K562 (cell line): ENCODE data around the gene XPC. TPM values are rescaled to one million over a fixed set of nuclear protein-coding genes. Genes with fewer than 3 reads are reported as not detected.
A peak's percentile ranks its signal among the peaks of the same experiment; 100 is the strongest.

ENCODE experiments used
- ATF1 ChIP-seq, 2 experiments: fragments of 450-650 bp in 1 of 2; IDR thresholded peaks; 2 replicates each; pipeline ENCODE4 v1.6.1; 2016; ENCODE audit warnings: missing compliant biosample characterization in 1 of 2, missing genetic modification characterization in 1 of 2
- BDP1 ChIP-seq: IDR thresholded peaks from 3 replicates; pipeline ENCODE4 v1.6.1; 2011; ENCODE audit not compliant: insufficient read length, insufficient read depth
- ELF2 ChIP-seq: fragments of 250-450 bp; sonication (Bioruptor Pico); IDR thresholded peaks from 2 replicates; pipeline ENCODE4 v1.5.0; 2021; ENCODE audit warnings: mild to moderate bottlenecking
- FOXK2 ChIP-seq, 2 experiments: fragments of 450-650 bp; IDR thresholded peaks in 1 of 2; conservative IDR thresholded peaks in 1 of 2; 2 replicates each; pipeline ENCODE4 v1.6.1; 2016; ENCODE audit warnings: low read depth in 2 of 2, mild to moderate bottlenecking in 1 of 2
- KHSRP ChIP-seq: fragments of 450-650 bp; IDR thresholded peaks from 2 replicates; pipeline ENCODE4 v1.6.1; 2017
- MIER1 ChIP-seq: fragments of 450-650 bp; IDR thresholded peaks from 2 replicates; pipeline ENCODE4 v1.6.1; 2016; ENCODE audit warnings: antibody characterized with exemption, mild to moderate bottlenecking, low read depth
- NFRKB ChIP-seq: fragments of 450-650 bp; IDR thresholded peaks from 2 replicates; pipeline ENCODE4 v1.6.1; 2016; ENCODE audit warnings: low read depth
- PRMT5 ChIP-seq: sonication (generic); formaldehyde crosslinking; IDR thresholded peaks from 2 replicates; pipeline ENCODE4 v1.5.0; 2020; ENCODE audit warnings: missing genetic modification reagents
- SMARCC2 ChIP-seq: fragments of 450-650 bp; IDR thresholded peaks from 2 replicates; pipeline ENCODE4 v1.6.1; 2017; ENCODE audit warnings: antibody characterized with exemption, moderate library complexity, mild to moderate bottlenecking, low read depth
- SRF ChIP-seq, 2 experiments: fragments of 250-450, 450-650 bp in 1 of 2; sonication (Bioruptor Pico) in 1 of 2; sonication (generic) in 1 of 2; formaldehyde crosslinking; IDR thresholded peaks; 2 replicates each; pipeline versions ENCODE4 v1.5.0 to v1.5.1; 2020 to 2022; ENCODE audit warnings: mild to moderate bottlenecking in 1 of 2, missing genetic modification reagents in 1 of 2
- ZFP30 ChIP-seq: fragments of 250-450 bp; sonication (Bioruptor Pico); IDR thresholded peaks from 2 replicates; pipeline ENCODE4 v1.8.0; 2022; ENCODE audit warnings: moderate library complexity, mild to moderate bottlenecking, inconsistent platforms, borderline replicate concordance
- ZNF24 ChIP-seq: fragments of 450-650 bp; IDR thresholded peaks from 2 replicates; pipeline ENCODE4 v1.6.1; 2016
- ZNF830 ChIP-seq: fragments of 250-450 bp; sonication (Bioruptor Pico); IDR thresholded peaks from 2 replicates; pipeline ENCODE4 v1.5.0; 2021; ENCODE audit warnings: mild to moderate bottlenecking
- polyA plus RNA-seq, 8 experiments: library from polyadenylated mRNA; depleted of rRNA in 4 of 8; stranded (reverse) in 5 of 8; unstranded in 3 of 8; fragments of >200 nt; fragmentation: Nextera tagmentation in 2 of 8; fragmentation: Illumina TruSeq in 1 of 8; extraction: Ambion mirVana in 2 of 8; extraction: Trizol in 1 of 8; gene quantifications; 2 replicates each; pipeline versions ENCODE4 v1.2.1 to v1.2.3, GENCODE V29; 2011 to 2014; ENCODE audit warnings: inconsistent platforms in 1 of 8, missing spikeins in 1 of 8
- total RNA-seq, 7 experiments: library from RNA; depleted of rRNA in 6 of 7; stranded (reverse); fragments of >200 nt in 6 of 7; fragmentation: Illumina TruSeq in 2 of 7; extraction: Trizol in 2 of 7; gene quantifications; 2 replicates each; pipeline versions ENCODE4 v1.2.1 to v1.2.3, GENCODE V29; 2011 to 2021; ENCODE audit warnings: low replicate concordance in 1 of 7
- TF ChIP-seq, protein P1 (sequence below): sonication (generic); formaldehyde crosslinking; IDR thresholded peaks from 2 replicates; pipeline ENCODE4 v1.9.0; 2022; ENCODE audit warnings: mild to moderate bottlenecking, missing genetic modification reagents
- TF ChIP-seq, protein P2 (sequence below): fragments of 450-650 bp; IDR thresholded peaks from 2 replicates; pipeline ENCODE4 v1.6.1; 2016; ENCODE audit warnings: antibody characterized with exemption
- TF ChIP-seq, protein P3 (sequence below): IDR thresholded peaks from 3 replicates; pipeline ENCODE4 v1.6.1; 2011; ENCODE audit warnings: borderline replicate concordance, mild to moderate bottlenecking, moderate library complexity; ENCODE audit not compliant: insufficient read length; ENCODE audit errors: extremely low read depth
- TF ChIP-seq, protein P4 (sequence below): fragments of 250-450 bp; sonication (Bioruptor Pico); IDR thresholded peaks from 2 replicates; pipeline ENCODE4 v1.4.0; 2020; ENCODE audit warnings: mild to moderate bottlenecking, moderate library complexity
- TF ChIP-seq, protein P5 (sequence below): fragments of 250-450 bp; sonication (Bioruptor Pico); IDR thresholded peaks from 2 replicates; pipeline ENCODE4 v1.5.0; 2021
- TF ChIP-seq, protein P6 (sequence below): sonication (generic); formaldehyde crosslinking; IDR thresholded peaks from 2 replicates; pipeline ENCODE4 v1.8.1; 2022; ENCODE audit warnings: missing genetic modification reagents

Gene XPC
- total and polyA plus RNA-seq, 9 of the 15 experiments (the other 6 are each of a cell fraction or from before 2014, with no cell fraction given): 3.8 to 54.7 (median 41.3) TPM

DNA sequence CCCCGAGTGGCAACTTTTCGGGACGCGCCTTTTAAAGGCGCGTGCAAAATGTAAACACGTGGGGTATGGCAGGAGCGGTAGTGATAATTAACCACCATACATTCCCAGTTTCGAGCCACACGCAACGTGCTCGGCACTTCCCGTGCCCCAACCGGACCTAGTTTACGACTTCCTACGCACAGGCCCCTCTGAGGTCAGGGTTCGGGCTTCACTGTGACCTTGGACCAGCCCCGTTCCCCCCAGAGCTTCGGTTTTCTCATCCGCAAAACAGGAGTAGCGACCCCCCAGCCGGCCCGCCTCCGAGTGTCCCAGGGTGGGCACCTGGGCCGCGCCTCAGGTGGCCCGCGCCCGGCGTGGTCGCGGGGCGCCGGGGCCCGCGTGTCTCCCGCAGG is 54.2 kb downstream of the XPC start (continued):
- TF ChIP-seq, protein P1, sequence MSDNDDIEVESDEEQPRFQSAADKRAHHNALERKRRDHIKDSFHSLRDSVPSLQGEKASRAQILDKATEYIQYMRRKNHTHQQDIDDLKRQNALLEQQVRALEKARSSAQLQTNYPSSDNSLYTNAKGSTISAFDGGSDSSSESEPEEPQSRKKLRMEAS (CRISPR knock-in tag): peak; percentile 82
- no peak for TF ChIP-seq BDP1
- TF ChIP-seq ELF2 (CRISPR knock-in tag): peak; percentile 84
- TF ChIP-seq, protein P2, sequence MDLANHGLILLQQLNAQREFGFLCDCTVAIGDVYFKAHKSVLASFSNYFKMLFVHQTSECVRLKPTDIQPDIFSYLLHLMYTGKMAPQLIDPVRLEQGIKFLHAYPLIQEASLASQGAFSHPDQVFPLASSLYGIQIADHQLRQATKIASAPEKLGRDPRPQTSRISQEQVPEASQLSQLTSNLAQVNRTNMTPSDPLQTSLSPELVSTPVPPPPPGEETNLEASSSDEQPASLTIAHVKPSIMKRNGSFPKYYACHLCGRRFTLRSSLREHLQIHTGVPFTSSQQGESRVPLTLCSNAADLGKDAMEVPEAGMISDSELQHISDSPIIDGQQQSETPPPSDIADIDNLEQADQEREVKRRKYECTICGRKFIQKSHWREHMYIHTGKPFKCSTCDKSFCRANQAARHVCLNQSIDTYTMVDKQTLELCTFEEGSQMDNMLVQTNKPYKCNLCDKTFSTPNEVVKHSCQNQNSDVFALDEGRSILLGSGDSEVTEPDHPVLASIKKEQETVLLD: no peak
- TF ChIP-seq FOXK2 (conservative IDR thresholded peaks at IDR 0.05 in 1 of 2, IDR thresholded peaks at IDR 0.05 in 1 of 2; ENCODE audit: low read depth in 2 of 2): peak; percentile 93 to 96
- TF ChIP-seq, protein P3, sequence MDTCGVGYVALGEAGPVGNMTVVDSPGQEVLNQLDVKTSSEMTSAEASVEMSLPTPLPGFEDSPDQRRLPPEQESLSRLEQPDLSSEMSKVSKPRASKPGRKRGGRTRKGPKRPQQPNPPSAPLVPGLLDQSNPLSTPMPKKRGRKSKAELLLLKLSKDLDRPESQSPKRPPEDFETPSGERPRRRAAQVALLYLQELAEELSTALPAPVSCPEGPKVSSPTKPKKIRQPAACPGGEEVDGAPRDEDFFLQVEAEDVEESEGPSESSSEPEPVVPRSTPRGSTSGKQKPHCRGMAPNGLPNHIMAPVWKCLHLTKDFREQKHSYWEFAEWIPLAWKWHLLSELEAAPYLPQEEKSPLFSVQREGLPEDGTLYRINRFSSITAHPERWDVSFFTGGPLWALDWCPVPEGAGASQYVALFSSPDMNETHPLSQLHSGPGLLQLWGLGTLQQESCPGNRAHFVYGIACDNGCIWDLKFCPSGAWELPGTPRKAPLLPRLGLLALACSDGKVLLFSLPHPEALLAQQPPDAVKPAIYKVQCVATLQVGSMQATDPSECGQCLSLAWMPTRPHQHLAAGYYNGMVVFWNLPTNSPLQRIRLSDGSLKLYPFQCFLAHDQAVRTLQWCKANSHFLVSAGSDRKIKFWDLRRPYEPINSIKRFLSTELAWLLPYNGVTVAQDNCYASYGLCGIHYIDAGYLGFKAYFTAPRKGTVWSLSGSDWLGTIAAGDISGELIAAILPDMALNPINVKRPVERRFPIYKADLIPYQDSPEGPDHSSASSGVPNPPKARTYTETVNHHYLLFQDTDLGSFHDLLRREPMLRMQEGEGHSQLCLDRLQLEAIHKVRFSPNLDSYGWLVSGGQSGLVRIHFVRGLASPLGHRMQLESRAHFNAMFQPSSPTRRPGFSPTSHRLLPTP: no peak
- TF ChIP-seq SRF (CRISPR knock-in tag; IDR thresholded peaks at IDR 0.05): no peak
- no peak for TF ChIP-seq PRMT5
- TF ChIP-seq KHSRP: no peak
- TF ChIP-seq NFRKB: no peak
- TF ChIP-seq SMARCC2: no peak
- TF ChIP-seq, protein P4, sequence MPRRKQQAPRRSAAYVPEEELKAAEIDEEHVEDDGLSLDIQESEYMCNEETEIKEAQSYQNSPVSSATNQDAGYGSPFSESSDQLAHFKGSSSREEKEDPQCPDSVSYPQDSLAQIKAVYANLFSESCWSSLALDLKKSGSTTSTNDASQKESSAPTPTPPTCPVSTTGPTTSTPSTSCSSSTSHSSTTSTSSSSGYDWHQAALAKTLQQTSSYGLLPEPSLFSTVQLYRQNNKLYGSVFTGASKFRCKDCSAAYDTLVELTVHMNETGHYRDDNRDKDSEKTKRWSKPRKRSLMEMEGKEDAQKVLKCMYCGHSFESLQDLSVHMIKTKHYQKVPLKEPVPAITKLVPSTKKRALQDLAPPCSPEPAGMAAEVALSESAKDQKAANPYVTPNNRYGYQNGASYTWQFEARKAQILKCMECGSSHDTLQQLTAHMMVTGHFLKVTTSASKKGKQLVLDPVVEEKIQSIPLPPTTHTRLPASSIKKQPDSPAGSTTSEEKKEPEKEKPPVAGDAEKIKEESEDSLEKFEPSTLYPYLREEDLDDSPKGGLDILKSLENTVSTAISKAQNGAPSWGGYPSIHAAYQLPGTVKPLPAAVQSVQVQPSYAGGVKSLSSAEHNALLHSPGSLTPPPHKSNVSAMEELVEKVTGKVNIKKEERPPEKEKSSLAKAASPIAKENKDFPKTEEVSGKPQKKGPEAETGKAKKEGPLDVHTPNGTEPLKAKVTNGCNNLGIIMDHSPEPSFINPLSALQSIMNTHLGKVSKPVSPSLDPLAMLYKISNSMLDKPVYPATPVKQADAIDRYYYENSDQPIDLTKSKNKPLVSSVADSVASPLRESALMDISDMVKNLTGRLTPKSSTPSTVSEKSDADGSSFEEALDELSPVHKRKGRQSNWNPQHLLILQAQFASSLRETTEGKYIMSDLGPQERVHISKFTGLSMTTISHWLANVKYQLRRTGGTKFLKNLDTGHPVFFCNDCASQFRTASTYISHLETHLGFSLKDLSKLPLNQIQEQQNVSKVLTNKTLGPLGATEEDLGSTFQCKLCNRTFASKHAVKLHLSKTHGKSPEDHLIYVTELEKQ (CRISPR knock-in tag): no peak
- no peak for TF ChIP-seq MIER1
- no peak for TF ChIP-seq ZNF24
- TF ChIP-seq, protein P5, sequence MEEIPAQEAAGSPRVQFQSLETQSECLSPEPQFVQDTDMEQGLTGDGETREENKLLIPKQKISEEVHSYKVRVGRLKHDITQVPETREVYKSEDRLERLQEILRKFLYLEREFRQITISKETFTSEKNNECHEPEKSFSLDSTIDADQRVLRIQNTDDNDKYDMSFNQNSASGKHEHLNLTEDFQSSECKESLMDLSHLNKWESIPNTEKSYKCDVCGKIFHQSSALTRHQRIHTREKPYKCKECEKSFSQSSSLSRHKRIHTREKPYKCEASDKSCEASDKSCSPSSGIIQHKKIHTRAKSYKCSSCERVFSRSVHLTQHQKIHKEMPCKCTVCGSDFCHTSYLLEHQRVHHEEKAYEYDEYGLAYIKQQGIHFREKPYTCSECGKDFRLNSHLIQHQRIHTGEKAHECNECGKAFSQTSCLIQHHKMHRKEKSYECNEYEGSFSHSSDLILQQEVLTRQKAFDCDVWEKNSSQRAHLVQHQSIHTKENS (CRISPR knock-in tag): no peak
- no peak for TF ChIP-seq ATF1 (CRISPR knock-in tag; IDR thresholded peaks at IDR 0.05)
- TF ChIP-seq ATF1 (tag; IDR thresholded peaks at IDR 0.05): peak; percentile 87; the same call in 1 of the 2 replicates
- TF ChIP-seq, protein P6, sequence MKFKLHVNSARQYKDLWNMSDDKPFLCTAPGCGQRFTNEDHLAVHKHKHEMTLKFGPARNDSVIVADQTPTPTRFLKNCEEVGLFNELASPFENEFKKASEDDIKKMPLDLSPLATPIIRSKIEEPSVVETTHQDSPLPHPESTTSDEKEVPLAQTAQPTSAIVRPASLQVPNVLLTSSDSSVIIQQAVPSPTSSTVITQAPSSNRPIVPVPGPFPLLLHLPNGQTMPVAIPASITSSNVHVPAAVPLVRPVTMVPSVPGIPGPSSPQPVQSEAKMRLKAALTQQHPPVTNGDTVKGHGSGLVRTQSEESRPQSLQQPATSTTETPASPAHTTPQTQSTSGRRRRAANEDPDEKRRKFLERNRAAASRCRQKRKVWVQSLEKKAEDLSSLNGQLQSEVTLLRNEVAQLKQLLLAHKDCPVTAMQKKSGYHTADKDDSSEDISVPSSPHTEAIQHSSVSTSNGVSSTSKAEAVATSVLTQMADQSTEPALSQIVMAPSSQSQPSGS: 0 out of 2 replicates have a peak, but pooled peaks have one; percentile 55
- no peak for TF ChIP-seq ZNF830
- no peak for TF ChIP-seq ZFP30 (CRISPR knock-in tag)
